DLD1 (cell line): ENCODE data around the gene FADS3.

ENCODE experiments used
- in situ Hi-C: cut with HindIII; loops from 2 replicates; pipeline ENCODE4 v1.10.0; 2017; ENCODE audit warnings: low sequenced_read_pairs

FADS3 gene

GRCh38 chr11:61840371-61840770 lies 51.0 kb downstream of the FADS3 start:
- in situ Hi-C loops: no loop called here

- in situ Hi-C loops: no loop called here
Measured at GRCh38 chr11:61839742-61840141, 51.6 kb downstream of the FADS3 start.

DNA sequence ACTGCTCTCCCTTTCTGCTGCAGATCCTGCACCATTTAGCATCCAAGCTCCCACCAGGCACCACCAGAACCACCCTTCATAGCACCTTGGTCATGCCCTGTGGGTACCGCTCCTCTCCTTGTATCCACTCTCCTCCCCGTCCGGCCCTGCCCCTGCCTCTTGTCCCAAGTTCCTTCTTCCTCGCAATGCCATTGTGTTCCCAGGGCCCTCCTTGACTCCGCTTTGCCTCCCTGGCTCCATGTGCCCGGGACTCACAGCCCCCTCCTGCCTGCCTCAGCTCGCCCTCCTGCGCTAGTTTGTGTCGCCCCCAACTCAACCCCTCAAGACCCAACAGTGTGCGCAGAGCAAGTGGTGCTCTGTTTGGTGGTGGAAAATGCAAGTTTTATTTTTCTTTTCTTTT lies 52.4 kb downstream of the FADS3 start:
- in situ Hi-C loops: no loop called here

GRCh38 chr11:61838501-61838900 lies 52.8 kb downstream of the FADS3 start:
- in situ Hi-C loops: no loop called here

DNA sequence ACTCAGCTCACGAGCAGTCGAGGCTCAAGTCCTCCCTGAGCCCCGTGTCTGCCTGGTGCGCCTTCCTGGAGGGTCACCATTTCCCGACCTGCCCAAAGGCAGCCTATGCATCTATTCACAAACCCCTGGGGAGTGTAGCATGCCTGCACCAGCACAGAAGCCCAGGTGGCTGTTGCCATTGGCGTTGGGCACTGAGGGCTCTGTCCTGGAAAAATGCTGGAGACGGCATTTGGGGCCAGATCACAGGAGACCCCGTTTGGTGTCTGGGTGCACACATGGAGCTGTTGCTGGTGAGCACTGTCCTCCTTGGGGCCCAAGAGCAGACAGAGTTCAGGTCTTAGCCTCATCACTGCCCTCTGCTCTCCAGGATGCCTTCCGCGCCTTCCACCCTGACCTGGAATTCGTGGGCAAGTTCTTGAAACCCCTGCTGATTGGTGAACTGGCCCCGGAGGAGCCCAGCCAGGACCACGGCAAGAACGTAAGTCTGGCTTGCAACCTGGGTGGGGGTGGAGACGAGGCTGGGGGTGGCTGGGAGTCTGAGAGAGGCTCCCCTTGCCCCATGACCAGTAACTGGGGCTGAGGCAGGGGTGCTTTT lies 53.8 kb downstream of the FADS3 start:
- in situ Hi-C loops: no loop called here

GRCh38 chr11:61836193-61836592 lies 55.2 kb downstream of the FADS3 start:
- in situ Hi-C loops: no loop called here

DNA sequence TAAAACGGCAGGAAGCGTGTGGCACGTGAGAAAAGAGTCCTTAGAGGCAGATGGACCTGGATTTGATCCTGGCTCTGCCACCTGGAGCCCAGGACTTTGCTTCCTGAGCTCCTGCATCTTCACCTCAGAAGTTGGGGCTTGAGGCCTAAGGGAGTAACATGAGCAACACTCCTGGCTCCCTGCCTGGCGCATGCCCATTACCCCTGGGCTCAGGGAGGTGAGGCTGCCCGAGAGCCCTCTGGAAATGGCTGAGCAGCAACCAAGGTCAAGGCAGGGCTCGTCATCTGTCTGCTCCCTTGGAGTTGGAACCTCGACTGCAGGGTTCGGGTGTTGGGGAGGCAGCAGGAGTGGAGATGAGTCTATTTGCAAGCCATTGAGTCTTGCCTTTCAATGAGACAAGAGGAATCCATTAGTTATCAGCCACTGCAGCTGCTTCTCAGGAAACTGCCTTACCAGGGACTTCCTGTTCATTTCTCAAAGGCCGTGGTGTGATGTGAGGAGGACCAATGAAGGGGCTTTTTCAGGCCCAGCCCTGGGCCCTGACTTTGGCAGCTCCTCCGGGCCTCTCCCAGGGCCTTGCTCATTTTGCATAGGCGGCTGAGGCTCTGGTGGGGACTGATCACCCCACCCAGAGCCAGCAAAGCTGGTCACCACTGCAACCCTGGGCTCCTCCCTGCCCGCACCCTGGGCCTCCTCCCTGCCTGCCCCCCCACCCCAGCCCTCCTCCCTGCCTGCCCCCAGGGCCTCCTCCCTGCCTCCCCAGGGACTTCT lies 56.9 kb downstream of the FADS3 start:
- in situ Hi-C loops: no loop called here

DNA sequence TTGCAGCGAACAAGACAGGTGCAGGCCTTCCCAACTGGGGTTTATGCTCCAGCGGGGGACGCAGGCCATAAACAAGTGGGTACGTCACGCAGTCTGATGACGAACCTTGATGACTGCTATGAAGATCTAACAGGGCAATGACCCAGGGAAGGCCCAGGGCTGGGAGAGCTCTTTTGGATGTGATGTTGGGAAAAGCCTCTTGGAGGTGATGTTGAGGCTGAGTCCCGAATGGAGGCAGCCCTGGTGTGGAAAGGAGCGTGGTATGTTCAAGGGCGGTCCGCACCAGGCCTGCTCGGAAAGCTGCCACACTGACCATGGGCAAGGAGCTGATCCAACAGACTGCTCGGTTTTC lies 57.4 kb downstream of the FADS3 start:
- in situ Hi-C loops: no loop called here

- in situ Hi-C loops: no loop called here
Measured at GRCh38 chr11:61833471-61833870, 57.9 kb downstream of the FADS3 start.

DNA sequence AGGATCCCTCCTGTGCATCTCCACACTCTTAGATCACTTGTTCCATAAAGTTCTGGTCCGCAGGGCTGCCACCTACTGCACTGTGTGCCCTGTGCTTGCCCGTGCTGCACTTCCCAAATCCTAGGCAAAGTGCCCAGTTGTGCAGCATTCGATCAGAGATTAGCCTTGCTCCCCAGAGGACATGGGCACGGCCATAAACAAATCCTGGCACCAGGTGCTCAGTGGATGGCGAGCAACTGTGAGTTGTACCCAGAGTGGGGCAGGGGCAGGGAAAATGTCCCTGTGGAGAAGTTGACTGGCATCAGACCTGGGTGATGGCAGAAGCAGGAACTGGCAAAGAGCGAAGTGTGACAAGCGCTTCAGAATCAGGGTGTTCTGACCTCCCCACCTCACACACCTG lies 58.6 kb downstream of the FADS3 start:
- in situ Hi-C loops: no loop called here

GRCh38 chr11:61832207-61832606 lies 59.1 kb downstream of the FADS3 start:
- in situ Hi-C loops: no loop called here

DNA sequence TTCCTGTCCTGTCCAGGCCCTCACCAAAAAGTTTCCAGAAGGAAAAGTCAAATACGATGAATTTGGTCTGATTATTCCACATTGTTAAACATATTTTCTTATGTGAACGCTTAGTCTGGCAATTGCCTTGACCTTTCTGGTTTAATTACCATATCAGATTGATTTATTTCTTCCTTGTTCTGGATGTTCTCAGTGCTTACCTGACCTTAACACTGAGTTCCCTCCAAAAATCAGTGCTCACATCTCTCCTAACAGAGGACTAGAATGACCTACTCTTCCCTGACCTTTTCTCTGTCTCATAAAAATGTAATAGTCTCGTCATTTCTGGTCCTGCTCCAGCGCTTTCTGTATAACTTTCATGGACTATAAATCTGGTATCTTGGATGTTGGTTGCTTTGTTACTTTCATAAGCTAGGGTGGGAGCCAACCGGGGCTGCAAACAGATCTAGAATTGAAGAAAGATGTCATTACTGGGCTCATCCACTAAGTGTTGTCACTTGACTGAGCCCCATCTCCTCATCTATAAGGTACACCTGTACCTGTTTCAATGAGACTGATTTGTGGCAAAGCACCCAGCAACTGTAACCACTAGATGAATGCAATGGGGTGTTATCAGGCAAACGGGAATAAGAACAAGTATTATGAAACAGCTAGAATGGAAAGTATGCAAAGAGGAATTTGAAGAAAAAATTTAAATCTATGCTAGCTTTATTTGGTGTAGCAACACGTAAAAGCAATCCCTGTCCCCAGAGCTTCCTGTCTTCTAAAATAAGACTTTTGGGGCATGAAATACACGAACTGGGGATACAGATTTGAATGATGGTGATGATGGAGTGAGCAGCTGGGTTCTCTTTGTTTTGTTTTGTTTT lies 60.9 kb downstream of the FADS3 start:
- in situ Hi-C loops: no loop called here

DNA sequence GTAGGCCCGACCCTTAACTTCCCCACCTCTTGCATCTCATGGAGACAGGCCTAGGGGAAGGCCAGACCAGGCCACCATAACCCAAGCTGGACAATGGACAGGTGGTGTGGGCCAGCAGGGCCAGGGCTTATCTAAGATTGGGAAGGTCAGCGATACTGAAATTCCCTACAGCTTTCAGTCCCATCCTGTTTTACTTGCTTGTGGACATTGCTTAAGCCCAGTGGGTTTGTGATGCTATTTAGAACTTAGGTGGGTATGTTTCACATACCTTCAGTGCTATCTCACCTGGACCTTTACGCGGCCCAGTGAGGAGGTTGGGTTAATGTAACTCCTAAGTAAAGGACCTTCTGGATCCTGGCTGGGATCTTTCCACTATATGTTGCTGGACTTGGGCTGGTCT lies 61.5 kb downstream of the FADS3 start:
- in situ Hi-C loops: no loop called here

GRCh38 chr11:61828629-61829407 lies 62.5 kb downstream of the FADS3 start:
- in situ Hi-C loops: no loop called here

DNA sequence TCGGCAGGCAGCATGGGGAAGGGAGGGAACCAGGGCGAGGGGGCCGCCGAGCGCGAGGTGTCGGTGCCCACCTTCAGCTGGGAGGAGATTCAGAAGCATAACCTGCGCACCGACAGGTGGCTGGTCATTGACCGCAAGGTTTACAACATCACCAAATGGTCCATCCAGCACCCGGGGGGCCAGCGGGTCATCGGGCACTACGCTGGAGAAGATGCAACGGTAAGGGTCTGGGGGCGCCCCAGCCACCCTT lies 63.0 kb downstream of the FADS3 start:
- in situ Hi-C loops: no loop called here

- in situ Hi-C loops: no loop called here
Measured at GRCh38 chr11:61827571-61828378, 63.6 kb downstream of the FADS3 start, which contains the start of gene FADS2. TSS of gene FADS2 (plus strand) at chr11:61828300. CDS start at chr11:61828391, 91 bp downstream.

GRCh38 chr11:61826930-61827570 lies 64.3 kb downstream of the FADS3 start:
- in situ Hi-C loops: no loop called here
